OCI-M2 (cell line): ENCODE data around the gene ALMS1.
"Not testable (repeated sequence)": the region's sequence is repeated elsewhere in the genome, so short reads cannot be mapped to it uniquely, and the experiment has no call there.

Experiments
- DNase-seq: peaks from one replicate; lab custom pipeline; 2025; ENCODE audit not compliant: unreplicated experiment; lab: John Stamatoyannopoulos, UW

The ALMS1 gene

GRCh38 chr2:73489053-73489452 lies 103.4 kb downstream of the ALMS1 start:
- no peak for DNase-seq

GRCh38 chr2:73494031-73494430 lies 108.4 kb downstream of the ALMS1 start:
- no peak for DNase-seq

GRCh38 chr2:73503992-73504570 lies 118.4 kb downstream of the ALMS1 start:
- peak; percentile 5 for DNase-seq

- DNase-seq = not testable (repeated sequence)
Observed at GRCh38 chr2:73504850-73505249, 119.2 kb downstream of the ALMS1 start.

- not testable (repeated sequence) for DNase-seq
Observed at GRCh38 chr2:73510470-73510869, 124.8 kb downstream of the ALMS1 start.

GRCh38 chr2:73516033-73516432 lies 130.4 kb downstream of the ALMS1 start:
- DNase-seq = no peak

- no peak for DNase-seq
Observed at GRCh38 chr2:73528688-73529087, 143.1 kb downstream of the ALMS1 start.

- DNase-seq = not testable (repeated sequence)
Observed at GRCh38 chr2:73530773-73531172, 145.1 kb downstream of the ALMS1 start.

- DNase-seq = no peak
Observed at GRCh38 chr2:73532381-73532780, 146.7 kb downstream of the ALMS1 start.

- no peak for DNase-seq
Observed at GRCh38 chr2:73536133-73536840, 150.7 kb downstream of the ALMS1 start.

- not testable (repeated sequence) for DNase-seq
Observed at GRCh38 chr2:73560875-73561274, 175.2 kb downstream of the ALMS1 start.

- no peak for DNase-seq
Observed at GRCh38 chr2:73561422-73561821, 175.8 kb downstream of the ALMS1 start.

GRCh38 chr2:73564986-73565385 lies 179.3 kb downstream of the ALMS1 start:
- DNase-seq = no peak

GRCh38 chr2:73566288-73566878 lies 180.7 kb downstream of the ALMS1 start:
- DNase-seq = no peak

GRCh38 chr2:73575261-73575660 lies 189.6 kb downstream of the ALMS1 start:
- no peak for DNase-seq

GRCh38 chr2:73582364-73582763 lies 196.7 kb downstream of the ALMS1 start:
- no peak for DNase-seq

- no peak for DNase-seq
Observed at GRCh38 chr2:73588177-73588576, 202.5 kb downstream of the ALMS1 start.

- no peak for DNase-seq
Observed at GRCh38 chr2:73593680-73594079, 208.0 kb downstream of the ALMS1 start.

- DNase-seq = no peak
Observed at GRCh38 chr2:73594251-73594650, 208.6 kb downstream of the ALMS1 start.

GRCh38 chr2:73601780-73602179 lies 216.1 kb downstream of the ALMS1 start:
- DNase-seq = no peak

GRCh38 chr2:73603099-73603588 lies 217.5 kb downstream of the ALMS1 start:
- DNase-seq = not testable (repeated sequence)

GRCh38 chr2:73604589-73604988 lies 219.0 kb downstream of the ALMS1 start:
- DNase-seq = not testable (repeated sequence)
